Activated CD4-positive, alpha-beta T cell treated with anti-CD3 and anti-CD28 coated beads, Interleukin-2, amount 50 U/mL, for 24 hours (primary cell): Measurements from ENCODE around the gene TMEM255B.
"Not testable (repeated sequence)": the region's sequence is repeated elsewhere in the genome, so short reads cannot be mapped to it uniquely, and the experiment has no call there.

ENCODE experiments used
- DNase-seq, 2 donors: peaks; one replicate each; pipeline ENCODE4 v3.0.0-alpha.2; 2020; ENCODE audit warnings: low read depth in 1 of 2, low spot score in 1 of 2

The TMEM255B gene

GRCh38 chr13:113831061-113831460 is 72.0 kb downstream of the TMEM255B start:
- DNase-seq = no peak

DNA sequence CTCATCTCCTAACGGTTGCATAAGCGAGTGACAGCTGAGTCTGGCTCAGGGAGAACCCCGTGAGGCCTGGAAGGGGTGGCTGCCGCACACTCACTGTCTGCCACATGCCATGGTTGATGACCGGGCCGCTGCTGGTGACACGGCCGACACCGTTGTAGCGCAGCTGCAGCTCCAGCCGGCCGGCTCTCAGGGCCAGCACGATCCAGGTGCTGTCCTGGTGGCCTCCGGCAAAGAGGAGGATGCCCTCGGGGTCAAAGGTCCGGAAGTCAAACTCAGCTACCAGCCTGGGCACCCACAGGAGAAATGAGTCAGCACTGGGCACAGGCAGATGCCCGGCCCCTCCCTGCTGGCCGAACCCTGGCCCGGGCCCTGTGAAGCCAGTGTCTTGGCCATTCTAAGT is 73.2 kb downstream of the TMEM255B start:
- no peak for DNase-seq

DNA sequence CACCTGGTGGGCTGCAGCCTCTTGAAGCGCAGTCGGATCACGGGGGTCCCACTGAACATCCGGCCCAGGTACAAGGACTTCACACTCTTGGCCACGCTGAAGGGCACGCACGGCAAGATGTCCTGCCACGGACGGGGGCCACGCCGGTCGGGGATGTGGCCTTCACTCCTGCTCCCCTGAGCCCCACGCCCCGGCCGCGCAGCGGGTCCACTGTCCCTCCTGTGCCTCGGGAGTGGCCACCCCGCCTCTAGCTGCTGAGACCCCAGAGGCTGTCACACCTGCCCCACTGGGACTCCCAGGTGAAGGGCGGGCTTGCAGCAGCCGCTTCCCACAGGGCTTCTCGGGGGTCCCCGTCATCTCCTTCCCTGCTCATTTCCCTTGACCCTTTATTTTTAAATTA is 73.6 kb downstream of the TMEM255B start:
- DNase-seq = no peak

GRCh38 chr13:113833111-113833830 is 74.2 kb downstream of the TMEM255B start:
- no peak for DNase-seq

DNA sequence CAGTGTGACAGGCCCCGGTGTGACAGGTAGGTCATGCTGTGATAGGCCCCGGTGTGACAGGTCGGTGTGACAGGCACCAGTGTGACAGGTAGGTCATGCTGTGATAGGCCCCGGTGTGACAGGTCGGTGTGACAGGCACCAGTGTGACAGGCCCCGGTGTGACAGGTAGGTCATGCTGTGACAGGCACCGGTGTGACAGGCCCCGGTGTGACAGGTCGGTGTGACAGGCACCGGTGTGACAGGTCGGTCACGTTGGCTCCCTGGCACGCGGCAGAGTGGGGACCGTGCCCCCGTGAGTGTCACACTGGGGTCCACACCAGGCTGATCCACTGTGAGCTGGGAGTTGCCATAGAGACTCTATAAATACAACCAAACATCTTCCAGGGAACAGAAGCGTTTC is 75.0 kb downstream of the TMEM255B start:
- DNase-seq = not testable (repeated sequence)

- no peak for DNase-seq
Observed at GRCh38 chr13:113834496-113835200, 75.6 kb downstream of the TMEM255B start.

DNA sequence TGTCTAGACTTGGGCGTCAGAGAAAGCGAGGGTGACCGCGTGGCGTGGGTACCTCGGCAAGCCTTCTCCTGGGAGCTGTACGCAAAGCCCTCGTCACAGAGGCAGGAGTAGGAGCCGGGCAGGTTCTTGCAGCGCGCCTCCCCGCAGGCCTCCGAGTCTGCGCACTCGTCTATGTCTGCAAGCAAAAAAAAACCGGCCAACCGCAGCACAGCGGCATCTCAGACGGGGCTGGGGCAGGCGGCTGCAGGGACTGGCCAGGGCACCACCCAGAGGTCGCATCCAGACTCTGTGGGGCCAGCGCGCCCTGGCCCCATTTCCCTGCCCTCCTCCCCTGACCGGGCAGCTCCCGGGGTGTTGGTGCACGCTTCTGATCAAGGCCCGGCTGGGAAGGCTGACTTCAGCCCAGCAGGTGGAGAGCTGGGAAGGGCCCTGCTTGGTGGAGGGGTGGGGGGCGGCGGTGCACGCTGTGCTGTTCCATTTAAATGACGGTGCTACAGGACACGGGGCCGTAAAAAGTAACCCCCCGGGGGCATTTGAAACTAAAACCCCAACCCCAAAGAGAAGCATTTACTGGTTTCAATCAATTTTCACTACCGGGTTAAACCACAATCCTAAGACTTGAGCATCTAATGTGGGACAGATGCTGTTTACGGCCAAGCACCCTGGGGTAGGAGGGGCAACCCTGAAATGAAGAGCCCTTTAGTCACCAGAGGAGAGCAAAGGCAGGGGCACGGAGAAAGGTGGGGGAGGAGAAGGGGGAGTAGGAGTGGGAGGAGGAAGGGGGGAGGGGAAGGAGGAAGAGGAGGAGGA is 76.6 kb downstream of the TMEM255B start:
- no peak for DNase-seq

DNA sequence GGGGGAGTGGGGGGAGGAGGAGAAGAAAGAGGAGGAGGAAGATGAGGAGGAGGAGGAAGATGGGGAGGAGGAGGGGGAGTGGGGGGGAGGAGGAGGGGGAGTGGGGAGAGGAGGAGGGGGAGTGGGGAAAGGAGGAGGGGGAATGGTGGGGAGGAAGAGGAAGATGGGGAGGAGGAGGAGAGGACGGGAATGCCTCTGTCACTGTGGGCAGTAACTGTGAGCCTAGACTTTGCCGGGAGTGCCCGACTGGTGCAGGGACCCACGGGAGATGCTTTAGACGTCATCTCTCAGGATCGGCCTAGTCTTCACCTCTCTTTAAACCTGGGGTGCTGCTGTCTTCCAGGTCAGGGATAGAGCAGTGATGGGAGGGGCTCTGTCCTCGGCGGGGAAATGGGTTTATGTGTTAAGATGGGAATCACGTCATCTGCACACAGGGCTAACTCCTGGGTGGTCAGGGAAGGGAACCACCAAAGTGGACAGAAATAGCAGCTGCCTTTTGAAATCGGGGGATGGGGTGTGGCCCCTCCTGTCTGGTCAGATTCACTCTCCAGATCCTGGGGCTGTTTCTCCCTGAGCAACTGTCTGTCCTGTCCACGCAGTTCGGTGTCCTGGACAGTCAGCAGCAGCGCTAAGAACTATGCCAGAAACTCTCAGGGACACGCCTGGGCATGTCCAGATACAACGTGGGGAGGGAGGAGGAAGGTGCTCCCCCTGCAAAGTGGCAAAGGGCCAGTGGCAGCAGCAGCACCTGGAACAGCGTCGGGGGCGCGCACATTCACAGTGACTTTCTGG is 77.9 kb downstream of the TMEM255B start:
- DNase-seq = no peak

- DNase-seq = no peak
Observed at GRCh38 chr13:113837560-113838355, 78.7 kb downstream of the TMEM255B start.

DNA sequence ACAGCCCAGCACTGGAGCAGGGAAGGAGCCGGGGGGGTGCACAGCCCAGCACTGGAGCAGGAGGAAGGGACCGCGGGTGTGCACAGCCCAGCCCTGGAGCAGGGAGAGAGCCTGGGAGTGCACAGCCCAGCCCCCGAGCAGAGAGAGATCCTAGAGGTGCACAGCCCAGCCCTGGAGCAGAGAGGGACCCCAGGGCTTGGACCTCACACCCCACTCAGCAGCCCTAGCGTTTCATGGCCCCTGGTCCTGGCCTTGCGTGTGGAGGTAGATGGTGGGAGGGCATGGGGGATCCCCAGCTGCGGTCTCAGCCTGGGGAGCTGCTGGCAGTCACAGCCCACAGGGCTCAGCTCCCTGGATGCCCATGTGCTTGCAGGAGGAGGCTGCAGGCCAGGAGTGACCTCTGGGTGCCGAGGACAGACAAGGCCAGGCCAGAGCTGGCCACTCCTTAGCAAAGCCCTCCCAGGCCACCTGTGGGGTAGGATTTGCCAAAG is 79.7 kb downstream of the TMEM255B start:
- no peak for DNase-seq

DNA sequence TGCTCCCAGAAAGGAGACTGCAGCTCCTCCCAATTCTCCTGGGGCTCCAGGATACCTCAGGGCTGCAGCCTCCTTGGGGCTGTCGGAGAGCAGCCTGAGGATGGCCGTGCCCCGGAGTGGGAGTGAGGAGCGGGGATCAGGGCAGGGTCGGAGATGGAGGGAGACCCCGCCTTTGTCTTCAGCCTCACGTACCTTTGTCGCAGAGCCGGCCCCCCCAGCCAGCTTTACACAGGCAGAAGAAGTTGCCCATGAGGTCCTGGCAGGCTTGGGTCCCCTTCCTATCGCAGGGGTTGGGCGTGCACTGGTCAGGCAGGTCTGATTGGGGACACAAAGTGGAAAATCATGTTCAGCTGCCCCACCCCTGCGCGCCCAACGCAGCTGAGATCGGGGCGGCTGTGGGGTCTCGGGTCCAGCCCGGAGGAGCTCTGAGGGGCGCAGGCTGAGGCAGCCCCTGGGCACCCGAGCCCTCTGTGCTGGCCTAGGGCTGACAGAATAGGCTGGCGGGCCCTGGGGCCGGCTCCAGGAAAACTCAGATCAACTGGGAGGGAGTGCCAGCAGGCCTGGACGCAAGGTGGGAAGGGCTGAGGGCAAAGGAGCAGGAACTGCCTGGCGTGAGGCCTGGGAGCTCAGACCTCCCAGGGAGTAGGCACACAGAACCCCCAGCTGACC is 80.6 kb downstream of the TMEM255B start:
- no peak for DNase-seq

GRCh38 chr13:113840541-113841352 is 81.7 kb downstream of the TMEM255B start:
- DNase-seq = no peak

DNA sequence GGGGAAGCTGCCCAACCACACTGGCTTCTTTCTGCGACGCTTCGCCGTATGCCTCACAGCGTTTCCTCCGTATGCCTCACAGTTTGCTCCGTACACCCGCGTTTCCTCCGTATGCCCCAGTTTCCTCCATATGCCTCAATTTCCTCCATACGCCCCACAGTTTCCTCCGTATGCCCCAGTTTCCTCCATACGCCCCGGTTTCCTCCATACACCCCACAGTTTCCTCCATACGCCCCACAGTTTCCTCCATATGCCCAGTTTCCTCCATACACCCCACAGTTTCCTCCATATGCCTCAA is 82.3 kb downstream of the TMEM255B start:
- no peak for DNase-seq

DNA sequence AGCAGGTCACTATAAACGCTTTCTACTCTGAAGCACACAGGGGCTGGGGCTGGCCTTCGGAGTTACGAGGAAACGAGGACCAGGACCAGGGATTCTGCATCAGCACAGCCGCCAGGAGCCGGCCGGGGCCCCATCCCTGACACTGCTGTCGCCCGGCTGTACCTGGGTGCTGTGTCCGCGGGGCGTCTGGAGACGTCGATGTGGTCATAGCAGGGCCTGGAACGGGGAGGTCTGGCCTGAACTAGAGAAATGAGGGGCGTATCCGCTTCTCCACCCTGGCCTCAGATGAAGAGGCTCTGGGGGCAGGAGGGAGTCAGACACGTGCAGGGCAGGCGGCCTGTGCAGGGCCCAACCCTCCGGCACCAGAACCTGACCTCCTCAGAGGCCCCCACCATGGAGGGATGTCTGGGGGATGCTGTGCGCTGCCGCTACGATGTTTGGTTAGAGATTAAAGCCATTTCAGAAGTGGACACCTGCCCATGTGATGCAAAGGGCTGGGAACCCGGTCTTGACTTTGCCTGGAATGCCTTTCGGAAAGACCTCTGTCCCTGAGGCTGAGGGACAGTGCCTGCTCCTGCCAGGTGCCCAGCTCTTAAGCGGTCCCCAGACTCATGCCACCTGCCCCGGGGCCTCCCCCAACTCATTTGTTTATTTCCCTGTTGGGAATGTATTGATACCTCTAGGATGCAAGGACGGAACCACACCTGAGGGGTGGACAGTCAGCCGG is 83.5 kb downstream of the TMEM255B start:
- DNase-seq = no peak

- DNase-seq = no peak
Observed at GRCh38 chr13:113843063-113843654, 84.1 kb downstream of the TMEM255B start.

GRCh38 chr13:113843864-113844556 is 85.0 kb downstream of the TMEM255B start:
- DNase-seq = no peak

- DNase-seq = no peak
Observed at GRCh38 chr13:113845055-113845454, 86.0 kb downstream of the TMEM255B start.
